ENCODE data around the gene HSDL1. TPM values are rescaled to one million over a fixed set of nuclear protein-coding genes. Genes with fewer than 3 reads are reported as not detected.
"Not testable (repeated sequence)": the region's sequence is repeated elsewhere in the genome, so short reads cannot be mapped to it uniquely, and the experiment has no call there.

Gene HSDL1
- total RNA-seq, 1 donor from 2014 or later = 31.0 TPM

DNA sequence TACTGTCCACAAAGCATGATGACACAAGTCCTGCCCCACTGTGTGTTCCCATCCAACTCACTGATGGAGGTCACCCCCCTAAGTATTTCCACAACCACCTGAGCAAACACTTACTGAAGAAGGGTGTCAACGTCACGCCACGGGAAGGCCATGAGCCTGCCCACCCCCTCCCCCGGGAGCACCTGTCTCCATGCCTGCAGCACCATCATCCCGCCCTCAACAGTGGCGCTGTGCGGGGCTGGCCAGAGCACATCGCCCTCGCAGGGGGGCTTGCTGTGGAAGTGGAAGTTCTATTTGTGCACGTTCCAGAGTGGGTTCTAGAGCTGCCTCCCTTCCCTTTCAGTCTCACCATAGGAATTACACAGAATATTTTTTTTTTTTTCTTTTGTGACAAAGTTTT lies 24.0 kb downstream of the HSDL1 start:
- Histone ChIP-seq H3K27ac (no peak overlapping the region), H3K4me1 (peaks cover 5% of the 10 kb centered on the region), H3K36me3 (peaks cover 22% of the 10 kb centered on the region), H3K9me3 (no peaks in the 10 kb centered on the region), H3K27me3 (no peaks in the 10 kb centered on the region), H3K4me3 (no peak overlapping the region)
- TF ChIP-seq, protein P1, sequence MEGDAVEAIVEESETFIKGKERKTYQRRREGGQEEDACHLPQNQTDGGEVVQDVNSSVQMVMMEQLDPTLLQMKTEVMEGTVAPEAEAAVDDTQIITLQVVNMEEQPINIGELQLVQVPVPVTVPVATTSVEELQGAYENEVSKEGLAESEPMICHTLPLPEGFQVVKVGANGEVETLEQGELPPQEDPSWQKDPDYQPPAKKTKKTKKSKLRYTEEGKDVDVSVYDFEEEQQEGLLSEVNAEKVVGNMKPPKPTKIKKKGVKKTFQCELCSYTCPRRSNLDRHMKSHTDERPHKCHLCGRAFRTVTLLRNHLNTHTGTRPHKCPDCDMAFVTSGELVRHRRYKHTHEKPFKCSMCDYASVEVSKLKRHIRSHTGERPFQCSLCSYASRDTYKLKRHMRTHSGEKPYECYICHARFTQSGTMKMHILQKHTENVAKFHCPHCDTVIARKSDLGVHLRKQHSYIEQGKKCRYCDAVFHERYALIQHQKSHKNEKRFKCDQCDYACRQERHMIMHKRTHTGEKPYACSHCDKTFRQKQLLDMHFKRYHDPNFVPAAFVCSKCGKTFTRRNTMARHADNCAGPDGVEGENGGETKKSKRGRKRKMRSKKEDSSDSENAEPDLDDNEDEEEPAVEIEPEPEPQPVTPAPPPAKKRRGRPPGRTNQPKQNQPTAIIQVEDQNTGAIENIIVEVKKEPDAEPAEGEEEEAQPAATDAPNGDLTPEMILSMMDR (IDR thresholded peaks at IDR 0.05) = no peak
- DNase-seq (no peak), ATAC-seq (no peak)
- intact Hi-C loops (cut with DNase I) = no loop called here

DNA sequence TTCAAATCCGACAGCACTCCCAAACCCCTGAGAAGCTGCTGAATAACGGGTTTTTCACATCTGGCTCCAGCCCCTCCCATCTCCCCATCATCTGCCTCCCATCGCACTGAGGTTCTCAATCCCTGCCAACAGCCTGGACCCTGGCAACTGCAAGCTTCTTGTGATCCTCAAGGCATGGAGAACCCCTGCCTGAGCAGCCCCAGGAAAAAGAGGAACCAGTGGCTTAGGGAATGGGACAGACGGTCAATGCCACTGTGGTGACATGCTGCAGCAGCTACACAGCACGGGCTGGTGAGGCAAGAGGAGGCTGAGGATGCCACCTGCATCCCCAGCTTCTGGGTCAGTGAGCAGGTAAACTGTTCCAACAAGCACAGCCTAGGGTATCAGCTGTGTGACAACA lies 25.0 kb downstream of the HSDL1 start:
- Histone ChIP-seq H3K9me3 (no peaks in the 10 kb centered on the region), H3K36me3 (peaks cover 21% of the 10 kb centered on the region), H3K27ac (no peak overlapping the region), H3K27me3 (no peaks in the 10 kb centered on the region), H3K4me1 (peaks cover 14% of the 10 kb centered on the region), H3K4me3 (no peak overlapping the region)
- ATAC-seq (no peak), DNase-seq (no peak)
- TF ChIP-seq, protein P1 (IDR thresholded peaks at IDR 0.05) = no peak
- intact Hi-C loops (cut with DNase I) = no loop called here

DNA sequence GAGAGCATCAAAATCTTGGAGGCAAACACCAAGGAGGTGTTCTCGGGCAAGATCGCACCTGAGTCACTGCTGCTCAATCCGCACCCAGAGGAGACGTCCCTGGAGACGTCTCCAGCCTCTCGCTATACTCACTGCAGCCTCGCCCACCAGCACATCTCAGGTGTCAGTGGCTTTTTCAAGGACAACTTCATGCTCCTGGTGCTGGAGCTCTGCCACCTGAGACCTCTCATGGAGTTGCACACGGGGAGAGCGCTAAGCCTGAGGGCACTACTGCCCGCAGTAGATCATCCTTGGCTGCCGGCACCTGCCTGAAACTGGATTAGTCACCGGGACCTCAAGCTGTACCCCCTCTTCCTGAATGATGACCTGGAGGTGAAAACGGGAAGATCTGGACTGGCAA lies 25.6 kb downstream of the HSDL1 start:
- Histone ChIP-seq H3K4me1 (peaks cover 20% of the 10 kb centered on the region), H3K27ac (no peak overlapping the region), H3K36me3 (peaks cover 20% of the 10 kb centered on the region), H3K9me3 (no peaks in the 10 kb centered on the region), H3K27me3 (no peaks in the 10 kb centered on the region), H3K4me3 (no peak overlapping the region)
- TF ChIP-seq, protein P1 (IDR thresholded peaks at IDR 0.05) = no peak
- ATAC-seq (no peak), DNase-seq (no peak)
- intact Hi-C loops (cut with DNase I) = no loop called here

DNA sequence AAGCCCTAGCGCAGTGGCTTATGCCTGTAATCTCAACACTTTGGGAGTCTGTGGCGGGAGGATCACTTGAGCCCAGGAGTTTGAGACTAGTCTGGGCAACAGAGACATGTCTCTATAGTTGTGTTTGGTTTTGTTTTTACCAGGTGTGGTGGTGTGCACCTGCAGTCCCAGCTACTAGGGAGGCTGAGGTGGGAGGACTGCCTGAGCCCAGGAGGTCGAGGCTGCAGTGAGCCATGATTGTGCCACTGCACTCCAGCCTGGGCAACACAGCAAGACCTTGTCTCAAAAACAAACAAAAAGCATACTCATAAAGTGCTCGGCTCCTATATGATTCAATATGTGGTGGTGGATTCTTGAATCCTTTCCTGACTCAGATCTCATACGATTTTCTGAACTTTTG lies 26.7 kb downstream of the HSDL1 start:
- H3K4me1 ChIP-seq = peaks cover 23% of the 10 kb centered on the region
- DNase-seq; H3K4me3 ChIP-seq; intact Hi-C loops (cut with DNase I); H3K9me3 ChIP-seq; H3K27ac ChIP-seq; H3K27me3 ChIP-seq; ATAC-seq; H3K36me3 ChIP-seq: not testable (repeated sequence)

DNA sequence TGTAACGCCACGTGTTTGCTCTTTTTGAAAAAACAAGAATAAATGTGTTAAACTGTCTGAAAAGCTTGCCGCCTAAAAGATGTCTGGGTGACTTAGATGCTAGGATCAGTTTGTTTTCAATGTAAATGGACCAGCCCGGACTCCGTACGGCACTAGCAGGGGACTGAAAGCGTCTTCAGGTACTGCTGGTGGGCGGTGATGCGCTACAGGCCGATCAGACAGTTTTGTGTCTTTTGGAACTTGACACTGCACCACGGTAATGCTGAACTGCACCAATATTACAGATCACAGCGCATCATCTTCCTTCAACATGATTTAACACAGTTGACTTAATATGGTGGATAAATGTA lies 27.5 kb downstream of the HSDL1 start:
- TF ChIP-seq, protein P1 (IDR thresholded peaks at IDR 0.05) = no peak
- Histone ChIP-seq H3K4me1 (peaks cover 23% of the 10 kb centered on the region), H3K9me3 (no peaks in the 10 kb centered on the region), H3K27me3 (no peaks in the 10 kb centered on the region), H3K36me3 (peaks cover under 1% of the 10 kb centered on the region), H3K27ac (peak overlapping the region; percentile 83), H3K4me3 (peak overlapping the region; percentile 71)
- DNase-seq (no peak), ATAC-seq (no peak)
- intact Hi-C loops (cut with DNase I) = no loop called here

DNA sequence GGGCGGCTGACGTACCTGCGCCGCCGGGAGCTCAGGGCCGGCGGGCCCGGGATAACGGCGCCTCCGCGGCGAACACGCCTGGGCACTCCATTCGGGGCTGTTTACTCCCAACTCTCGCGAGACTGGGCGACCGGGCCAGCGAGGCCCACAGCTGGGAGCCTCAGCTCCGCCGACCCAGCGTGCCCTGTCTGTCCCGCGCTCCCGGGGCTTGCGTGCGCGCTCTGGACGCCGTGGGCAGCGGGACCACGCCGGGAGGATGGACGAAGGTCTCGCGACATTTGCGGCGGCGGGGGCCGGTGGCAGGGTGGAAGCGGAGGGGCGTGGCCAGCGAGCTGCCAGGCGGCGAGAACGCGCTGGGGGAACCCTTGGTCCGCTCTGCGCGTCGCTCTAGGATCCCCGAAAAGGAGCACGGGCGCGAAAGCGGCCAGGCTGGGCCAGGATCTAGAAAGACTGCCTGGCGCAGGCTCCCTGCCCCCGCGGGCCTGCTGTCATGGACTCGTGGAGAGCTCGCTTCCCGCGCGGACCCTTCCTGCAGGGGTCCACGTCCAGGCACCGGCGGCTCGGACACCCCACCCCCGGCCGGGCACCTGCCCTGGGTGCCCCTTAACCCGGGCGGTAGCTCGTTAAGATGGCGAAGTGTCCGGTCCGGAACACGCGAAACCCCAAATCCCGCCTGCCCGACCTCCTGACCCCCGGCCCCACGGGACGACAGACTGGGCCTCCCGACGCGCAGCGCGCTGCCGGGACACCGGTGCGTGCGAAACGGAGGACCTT lies 28.1 kb downstream of the HSDL1 start, which contains the start of gene MBTPS1:
MBTPS1 (minus strand) TSS at position 223 of the 774 bp plus-strand sequence. CDS start 15,159 bp downstream, outside the sequence.
- peak; percentile 98 for ATAC-seq
- no peaks in the 10 kb centered on the region for H3K36me3 ChIP-seq
- TF ChIP-seq, protein P1 (IDR thresholded peaks at IDR 0.05) = no peak
- H3K4me1 ChIP-seq = peaks cover 23% of the 10 kb centered on the region
- H3K9me3 ChIP-seq = no peaks in the 10 kb centered on the region
- DNase-seq = peak; percentile 99
- intact Hi-C loops (cut with DNase I) = no loop called here
- H3K27ac ChIP-seq = peak within 1 kb of the TSS; percentile 83
- no peaks in the 10 kb centered on the region for H3K27me3 ChIP-seq
- peak within 1 kb of the TSS; percentile 71 for H3K4me3 ChIP-seq

Data from upper lobe of right lung (tissue), 1 donor.